Stimulated activated CD4-positive, alpha-beta T cell treated with anti-CD3 and anti-CD28 coated beads, Interleukin-12 subunit alpha, Interleukin-12 subunit beta, amount 100 ng/mL, for 4 hours (primary cell): Measurements from ENCODE around the gene STAG1.

Experiments
- DNase-seq: peaks from one replicate; pipeline ENCODE4 v3.0.0-alpha.2; 2020

STAG1 gene

DNA sequence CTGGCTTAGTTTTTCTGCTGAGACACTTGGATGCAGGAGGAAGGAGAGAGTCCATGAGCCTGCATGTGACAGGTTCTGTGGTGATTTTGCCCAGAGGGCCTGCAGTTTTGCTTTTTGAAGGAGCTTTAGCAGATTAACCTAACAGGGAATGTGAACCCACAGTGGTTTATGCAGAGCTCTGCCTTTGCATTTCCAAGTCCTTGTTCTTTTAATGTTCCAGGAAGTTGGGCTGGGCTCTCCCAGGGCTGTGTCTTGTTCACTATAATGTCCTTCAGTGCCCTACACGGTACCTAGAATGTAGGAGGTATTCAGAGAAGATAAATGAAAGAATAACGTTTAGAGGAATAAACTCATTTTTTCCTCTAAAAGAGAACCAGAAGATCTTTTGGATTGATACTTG, 451.7 kb downstream of the STAG1 start:
- DNase-seq = no peak

GRCh38 chr3:136297826-136298225, 454.4 kb downstream of the STAG1 start:
- no peak for DNase-seq

GRCh38 chr3:136296960-136297359, 455.2 kb downstream of the STAG1 start:
- no peak for DNase-seq

DNA sequence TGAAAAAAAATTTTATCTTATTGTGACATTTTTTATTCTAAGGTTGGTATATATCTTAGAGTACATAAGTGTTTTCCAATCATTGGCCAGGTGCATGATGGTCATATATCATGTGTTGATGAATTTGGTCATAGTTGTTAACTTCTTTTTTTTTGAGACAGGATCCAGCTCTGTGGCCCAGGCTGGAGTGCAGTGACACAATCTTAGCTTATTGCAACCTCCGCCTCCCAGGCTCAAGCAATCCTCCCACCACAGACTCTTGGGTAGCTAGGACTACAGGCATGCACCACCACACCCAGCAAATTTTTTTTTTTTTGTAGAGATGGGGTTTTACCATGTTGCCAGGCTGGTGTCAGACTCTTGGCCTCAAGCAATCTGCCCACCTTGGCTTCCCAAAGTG, 458.0 kb downstream of the STAG1 start:
- DNase-seq = no peak

GRCh38 chr3:136293279-136293678, 458.9 kb downstream of the STAG1 start:
- DNase-seq = no peak

- DNase-seq = no peak
Measured at GRCh38 chr3:136292500-136292899, 459.7 kb downstream of the STAG1 start.

DNA sequence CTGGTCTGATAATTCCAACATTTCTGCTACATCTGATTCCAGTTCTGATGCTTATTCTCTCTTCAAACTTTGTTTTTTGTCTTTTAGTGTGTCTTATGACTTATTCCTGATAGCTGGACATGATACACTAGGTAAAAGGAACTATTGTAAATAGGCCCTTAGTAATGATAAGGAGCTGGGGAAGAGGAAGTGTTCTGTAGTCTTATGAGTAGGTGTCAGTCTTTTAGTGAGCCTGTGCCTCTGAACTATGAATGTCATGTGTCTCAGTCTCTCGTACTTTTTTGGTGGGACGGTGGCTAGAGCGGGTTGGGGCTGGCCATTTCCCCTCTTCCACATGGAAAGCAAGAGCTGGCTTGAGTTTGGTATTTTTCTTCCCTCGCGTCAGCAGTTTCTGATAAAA, 460.9 kb downstream of the STAG1 start:
- no peak for DNase-seq
